Heart left ventricle (tissue), 16 donors: ENCODE data around the gene TMEM171. TPM values are rescaled to one million over a fixed set of nuclear protein-coding genes. Genes with fewer than 3 reads are reported as not detected.

Experiments used
- ATAC-seq, 4 donors: fragments of 200-7000 bp; cut with Tn5 transposase; one replicate each; pipeline ENCODE4 v1.9.1; 2020 to 2022; ENCODE audit warnings: moderate library complexity in 4 of 4, mild to moderate bottlenecking in 3 of 4, moderate number of reproducible peaks in 1 of 4
- DNase-seq, 5 donors: peaks; one replicate each; pipeline ENCODE4 v3.0.0-alpha.2; 2020
- H3K27ac ChIP-seq, 12 donors: fragments of 200-600 bp; sonication (generic) in 4 of 12; one replicate each; pipeline versions ENCODE4 v1.5.0 to v1.8.0; 2016 to 2022; ENCODE audit warnings: mild to moderate bottlenecking in 2 of 12
- H3K27me3 ChIP-seq, 9 donors: fragments of 200-600 bp; sonication (generic) in 2 of 9; one replicate each; pipeline versions ENCODE4 v1.5.1 to v1.8.0; 2016 to 2022; ENCODE audit warnings: mild to moderate bottlenecking in 3 of 9
- H3K36me3 ChIP-seq, 9 donors: fragments of 200-600 bp; sonication (generic) in 2 of 9; one replicate each; pipeline versions ENCODE4 v1.5.0 to v1.8.0; 2018 to 2022; ENCODE audit warnings: mild to moderate bottlenecking in 2 of 9
- H3K4me1 ChIP-seq, 12 donors: fragments of 200-600 bp; sonication (generic) in 4 of 12; one replicate each; pipeline versions ENCODE4 v1.5.0 to v1.8.0; 2016 to 2022; ENCODE audit warnings: mild to moderate bottlenecking in 3 of 12
- H3K4me3 ChIP-seq, 12 donors: fragments of 200-600 bp; sonication (generic) in 4 of 12; one replicate each; pipeline versions ENCODE4 v1.5.0 to v1.8.0; 2017 to 2022; ENCODE audit warnings: mild to moderate bottlenecking in 9 of 12, moderate library complexity in 4 of 12
- H3K9me3 ChIP-seq, 12 donors: fragments of 200-600 bp; sonication (generic) in 4 of 12; one replicate each; pipeline versions ENCODE4 v1.5.0 to v1.8.0; 2016 to 2022; ENCODE audit warnings: mild to moderate bottlenecking in 1 of 12
- POLR2A ChIP-seq, 2 donors: fragments of 450-650 bp; IDR thresholded peaks; one replicate each; pipeline ENCODE4 v1.6.1; 2017; ENCODE audit warnings: antibody characterized with exemption in 2 of 2, mild to moderate bottlenecking in 2 of 2, moderate library complexity in 2 of 2
- WGBS, 4 donors: extraction: QIAGEN DNeasy Blood & Tissue Kit in 2 of 4; methylation state at CpG; one replicate each; pipeline versions ENCODE4 v1.1.5 to v1.1.7; 2013 to 2018; 5-methylcytosine and 5-hydroxymethylcytosine counted together
- intact Hi-C, 10 donors: fragments of 100-400 bp; cut with DNase I; formaldehyde crosslinking; loops; one replicate each; pipeline versions ENCODE4 v1.11.1 to v1.14.2; 2022
- polyA plus RNA-seq, 2 donors: library from polyadenylated mRNA; stranded (reverse); fragments of 200-250 nt; gene quantifications; one replicate each; pipeline ENCODE4 v1.2.3, GENCODE V29; 2013
- total RNA-seq, 9 donors: library from RNA; depleted of rRNA in 2 of 9; stranded (reverse); fragments of >200 nt in 2 of 9; fragmentation: NEBNext Ultra II Directional in 3 of 9; extraction: Animal tissue kit (Norgen Biotek cat#: 25700) in 3 of 9; gene quantifications; one replicate each; pipeline versions ENCODE4 v1.1.0 to v1.2.4, GENCODE V29; 2016 to 2023
- TF ChIP-seq, protein P1 (sequence below), 12 donors: fragments of 200-600 bp; sonication (generic) in 4 of 12; IDR thresholded peaks; one replicate each; pipeline versions ENCODE4 v1.5.0 to v1.8.0; 2018 to 2022; ENCODE audit warnings: antibody characterized with exemption in 12 of 12, mild to moderate bottlenecking in 5 of 12
- donor health status: ischemic (EF 13 %, LVEDD 7.1; RV severe dilation, severe dysfunction).
- donor health status: healthy with polysubstance abuse.
- donor health status: DM: no; HTN: yes; CAD: no.
- donor health status: DM: no; HTN: no; CAD: no.
- donor health status: ischemic (EF 25% LVEDD 6.9; RV normal size, moderate dysfunction).
- donor health status: ischemic (EF 25% LVEDD 5.7; RV mildly dilated, moderate dysfunction).
- donor health status: healthy.
- donor health status: DM: yes; HTN: yes; CAD: no.
- donor health status: ischemic (EF 35%, LVEDD 5.7; RV mildly dilated, moderate dysfunction).
- donor health status: nonischemic (EF 11% LVEDD 7.7; RV severe dilation, severe dysfunction).
- donor health status: DM: yes; HTN: yes; CAD: no.
- donor health status: PGD.
- donor health status: ischemic (EF 29% LVEDD 5.4; RV normal size, mild dysfunction).
- donor health status: nonischemic (EF 23%, LVEDD 6.1; RV moderate dilation, normal function).

Gene TMEM171
- total and polyA plus RNA-seq, 11 donors: 0.27 TPM; not detected in 10

DNA sequence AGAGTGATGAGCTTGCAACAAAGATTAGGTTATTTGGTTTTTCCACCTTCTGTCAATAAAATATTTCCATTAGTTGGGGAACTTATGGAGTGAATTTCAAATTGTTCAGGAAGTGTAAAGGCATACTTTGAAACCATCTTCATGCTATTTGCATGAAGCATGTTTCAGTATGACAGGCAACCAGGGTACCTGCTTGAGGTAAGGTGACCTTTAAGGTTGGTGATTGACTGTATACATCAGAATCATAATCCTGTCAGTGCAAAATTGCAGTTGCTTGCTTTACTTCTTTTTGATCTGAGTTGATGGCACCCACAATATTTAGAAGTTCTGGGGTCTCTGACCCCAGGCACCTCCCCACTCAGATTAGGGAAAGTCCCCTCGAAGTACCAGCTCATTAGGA, 26.0 kb upstream of the TMEM171 start:
- intact Hi-C loops: loop anchor here in 1 of 10 donors (10.0 kb wide), 1 partner anchor 110 kb away; no protein-coding TSS in a partner anchor
- H3K27ac ChIP-seq: no peak overlapping the region
- ATAC-seq (no peak), DNase-seq (no peak)
- no peak overlapping the region for H3K4me3 ChIP-seq
- TF ChIP-seq POLR2A (IDR thresholded peaks at IDR 0.05): no peak
- H3K9me3 ChIP-seq: peaks cover 0 to 26% (median 13%) of the 10 kb centered on the region in 12 donors
- H3K27me3 ChIP-seq: no peaks in the 10 kb centered on the region
- 79 to 86% (median 84%) methylated on average over 1 of the region's 1 CpG for WGBS, 4 donors
- H3K4me1 ChIP-seq: no peaks in the 10 kb centered on the region
- H3K36me3 ChIP-seq: peaks cover 0 to 29% (median 12%) of the 10 kb centered on the region in 9 donors

DNA sequence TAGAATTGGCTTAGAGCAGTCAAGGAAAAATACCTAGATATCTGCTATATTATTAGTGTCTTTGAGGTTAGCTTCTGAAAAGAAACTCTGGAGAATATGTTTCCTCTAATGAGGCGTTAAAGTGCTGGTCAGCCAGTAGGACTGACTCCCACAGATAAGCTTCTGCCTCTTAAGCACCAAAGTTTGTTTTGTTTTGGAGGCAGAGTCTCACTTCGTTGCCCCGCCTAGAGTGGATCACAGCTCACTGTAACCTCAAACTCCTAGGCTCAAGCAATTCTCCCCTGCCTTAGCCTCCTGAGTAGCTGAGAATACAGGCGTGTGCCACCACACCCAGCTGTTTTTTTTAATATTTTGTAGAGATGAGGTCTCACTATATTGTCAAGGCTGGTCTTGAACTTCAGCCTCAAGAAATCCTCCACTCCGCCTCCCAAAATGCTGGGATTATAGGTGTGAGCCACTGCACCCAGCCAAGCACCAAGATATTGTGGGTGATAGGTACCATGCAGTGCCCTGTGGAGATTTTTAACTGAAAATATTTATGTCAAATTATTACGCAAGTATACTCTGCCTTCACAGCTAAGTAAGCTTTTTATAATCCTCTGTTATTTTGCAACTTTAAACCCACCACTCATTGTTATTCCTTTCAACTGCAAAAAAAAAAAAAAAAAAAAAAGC, 24.7 kb upstream of the TMEM171 start:
- TF ChIP-seq, protein P1, sequence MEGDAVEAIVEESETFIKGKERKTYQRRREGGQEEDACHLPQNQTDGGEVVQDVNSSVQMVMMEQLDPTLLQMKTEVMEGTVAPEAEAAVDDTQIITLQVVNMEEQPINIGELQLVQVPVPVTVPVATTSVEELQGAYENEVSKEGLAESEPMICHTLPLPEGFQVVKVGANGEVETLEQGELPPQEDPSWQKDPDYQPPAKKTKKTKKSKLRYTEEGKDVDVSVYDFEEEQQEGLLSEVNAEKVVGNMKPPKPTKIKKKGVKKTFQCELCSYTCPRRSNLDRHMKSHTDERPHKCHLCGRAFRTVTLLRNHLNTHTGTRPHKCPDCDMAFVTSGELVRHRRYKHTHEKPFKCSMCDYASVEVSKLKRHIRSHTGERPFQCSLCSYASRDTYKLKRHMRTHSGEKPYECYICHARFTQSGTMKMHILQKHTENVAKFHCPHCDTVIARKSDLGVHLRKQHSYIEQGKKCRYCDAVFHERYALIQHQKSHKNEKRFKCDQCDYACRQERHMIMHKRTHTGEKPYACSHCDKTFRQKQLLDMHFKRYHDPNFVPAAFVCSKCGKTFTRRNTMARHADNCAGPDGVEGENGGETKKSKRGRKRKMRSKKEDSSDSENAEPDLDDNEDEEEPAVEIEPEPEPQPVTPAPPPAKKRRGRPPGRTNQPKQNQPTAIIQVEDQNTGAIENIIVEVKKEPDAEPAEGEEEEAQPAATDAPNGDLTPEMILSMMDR (IDR thresholded peaks at IDR 0.05): no peak
- TF ChIP-seq POLR2A (IDR thresholded peaks at IDR 0.05): no peak
- 94 to 96% (median 94%) methylated on average over 6 of the region's 6 CpGs for WGBS, 4 donors
- H3K27me3 ChIP-seq: no peaks in the 10 kb centered on the region
- H3K4me1 ChIP-seq: no peaks in the 10 kb centered on the region
- no peak overlapping the region for H3K4me3 ChIP-seq
- no peak for ATAC-seq
- peaks cover 0 to 26% (median 13%) of the 10 kb centered on the region in 12 donors for H3K9me3 ChIP-seq
- DNase-seq: no peak
- intact Hi-C loops: loop anchor here in 1 of 10 donors (10.0 kb wide), 1 partner anchor 109 kb away; no protein-coding TSS in a partner anchor
- no peak overlapping the region for H3K27ac ChIP-seq
- H3K36me3 ChIP-seq: peaks cover 0 to 16% (median 4%) of the 10 kb centered on the region in 9 donors

DNA sequence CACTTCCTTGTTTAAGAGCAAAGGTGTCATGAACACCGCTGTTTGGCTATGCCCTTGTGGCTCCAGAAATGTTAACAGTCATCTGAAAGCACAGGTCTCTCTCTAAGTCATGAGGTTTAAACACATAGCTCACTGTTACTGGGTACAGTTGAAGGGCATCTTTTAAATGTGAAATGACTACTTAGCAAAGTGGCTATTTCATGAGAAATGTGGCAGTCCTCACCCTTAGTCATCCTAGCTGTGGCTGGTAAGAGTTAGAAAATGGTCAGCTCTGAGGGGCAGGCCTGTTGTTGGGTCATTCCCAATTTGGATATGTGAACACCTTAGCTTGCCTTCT, 24.2 kb upstream of the TMEM171 start:
- intact Hi-C loops: loop anchor here in 1 of 10 donors (10.0 kb wide), 1 partner anchor 109 kb away; no protein-coding TSS in a partner anchor
- no peaks in the 10 kb centered on the region for H3K27me3 ChIP-seq
- H3K27ac ChIP-seq: no peak overlapping the region
- peaks cover 0 to 11% (median 2%) of the 10 kb centered on the region in 9 donors for H3K36me3 ChIP-seq
- ATAC-seq (no peak), DNase-seq (no peak)
- WGBS, 4 donors: 80 to 98% (median 96%) methylated on average over 1 of the region's 1 CpG
- H3K9me3 ChIP-seq: peaks cover 0 to 26% (median 13%) of the 10 kb centered on the region in 12 donors
- no peak overlapping the region for H3K4me3 ChIP-seq
- H3K4me1 ChIP-seq: no peaks in the 10 kb centered on the region
- TF ChIP-seq, protein P1 (IDR thresholded peaks at IDR 0.05): no peak
- TF ChIP-seq POLR2A (IDR thresholded peaks at IDR 0.05): no peak

DNA sequence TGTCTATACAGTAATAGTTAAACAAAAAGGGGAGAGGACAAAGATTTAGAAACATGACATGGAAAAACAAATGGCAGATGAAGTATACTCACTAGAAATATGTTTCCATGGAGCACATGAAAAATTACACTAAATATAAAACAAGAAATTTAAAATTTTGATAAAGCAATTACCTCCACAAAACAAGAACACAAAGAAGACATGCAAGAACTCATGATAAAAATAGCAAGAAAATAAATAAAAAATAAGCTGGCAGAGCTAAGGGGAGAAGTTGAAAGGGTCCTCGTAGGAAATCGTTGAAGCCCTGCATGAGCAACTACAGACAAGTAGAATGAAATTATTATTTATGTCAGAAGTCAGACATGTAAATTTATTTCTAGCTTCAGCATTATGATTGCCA, 22.6 kb upstream of the TMEM171 start:
- intact Hi-C loops: loop anchor here in 1 of 10 donors (10.0 kb wide), 1 partner anchor 107 kb away; no protein-coding TSS in a partner anchor
- H3K36me3 ChIP-seq: no peaks in the 10 kb centered on the region
- H3K27ac ChIP-seq: no peak overlapping the region
- peaks cover 0 to 26% (median 13%) of the 10 kb centered on the region in 12 donors for H3K9me3 ChIP-seq
- H3K27me3 ChIP-seq: no peaks in the 10 kb centered on the region
- ATAC-seq: no peak
- no peak overlapping the region for H3K4me3 ChIP-seq
- WGBS, 4 donors: 92 to 96% (median 94%) methylated on average over 2 of the region's 2 CpGs
- no peak for DNase-seq
- no peak for TF ChIP-seq POLR2A (IDR thresholded peaks at IDR 0.05)
- TF ChIP-seq, protein P1 (IDR thresholded peaks at IDR 0.05): no peak
- H3K4me1 ChIP-seq: no peaks in the 10 kb centered on the region
